Measurements from ENCODE around the gene APCDD1. TPM values are rescaled to one million over a fixed set of nuclear protein-coding genes. Genes with fewer than 3 reads are reported as not detected.

APCDD1 gene
- total RNA-seq, 2 experiments from 2014 or later: not detected

- no peak for ATAC-seq (ENCODE audit: poor library complexity)
- CTCF ChIA-PET: no interaction called here
These were observed 11.4 kb upstream of the APCDD1 start for GRCh38 chr18:10443001-10443400.

GRCh38 chr18:10444314-10445006, 10.0 kb upstream of the APCDD1 start:
- intact Hi-C loops (cut with DNase I, micrococcal nuclease): no loop called here
- no peak for ATAC-seq (ENCODE audit: poor library complexity)
- Mint-ChIP-seq H3K9me3 (no peaks in the 10 kb centered on the region), H3K27me3 (peaks cover 18% of the 10 kb centered on the region), H3K4me3 (no peak overlapping the region), H3K36me3 (ENCODE audit: low read depth) (no peaks in the 10 kb centered on the region), H3K4me1 (ENCODE audit: low read depth) (no peaks in the 10 kb centered on the region), H3K27ac (no peak overlapping the region)
- ChIA-PET POLR2A (no interaction called here), CTCF (no interaction called here)
- Histone ChIP-seq H3K27ac (ENCODE audit: low read depth in 1 of 2, low read length in 2 of 2) (no peak overlapping the region), H3K4me1 (ENCODE audit: insufficient read depth, low read length) (no peaks in the 10 kb centered on the region), H3K9me3 (ENCODE audit: control insufficient read depth in 1 of 2, insufficient read depth in 1 of 2, low read length in 2 of 2) (no peaks in the 10 kb centered on the region), H3K4me3 (ENCODE audit: low read length) (no peak overlapping the region), H3K36me3 (ENCODE audit: insufficient read depth, low read length) (no peaks in the 10 kb centered on the region), H3K27me3 (ENCODE audit: control insufficient read depth in 1 of 2, insufficient read depth in 2 of 2, low read length in 2 of 2) (peaks cover 0 to 9% of the 10 kb centered on the region in 2 experiments)
- DNase-seq: no peak
- TF ChIP-seq, protein P1, sequence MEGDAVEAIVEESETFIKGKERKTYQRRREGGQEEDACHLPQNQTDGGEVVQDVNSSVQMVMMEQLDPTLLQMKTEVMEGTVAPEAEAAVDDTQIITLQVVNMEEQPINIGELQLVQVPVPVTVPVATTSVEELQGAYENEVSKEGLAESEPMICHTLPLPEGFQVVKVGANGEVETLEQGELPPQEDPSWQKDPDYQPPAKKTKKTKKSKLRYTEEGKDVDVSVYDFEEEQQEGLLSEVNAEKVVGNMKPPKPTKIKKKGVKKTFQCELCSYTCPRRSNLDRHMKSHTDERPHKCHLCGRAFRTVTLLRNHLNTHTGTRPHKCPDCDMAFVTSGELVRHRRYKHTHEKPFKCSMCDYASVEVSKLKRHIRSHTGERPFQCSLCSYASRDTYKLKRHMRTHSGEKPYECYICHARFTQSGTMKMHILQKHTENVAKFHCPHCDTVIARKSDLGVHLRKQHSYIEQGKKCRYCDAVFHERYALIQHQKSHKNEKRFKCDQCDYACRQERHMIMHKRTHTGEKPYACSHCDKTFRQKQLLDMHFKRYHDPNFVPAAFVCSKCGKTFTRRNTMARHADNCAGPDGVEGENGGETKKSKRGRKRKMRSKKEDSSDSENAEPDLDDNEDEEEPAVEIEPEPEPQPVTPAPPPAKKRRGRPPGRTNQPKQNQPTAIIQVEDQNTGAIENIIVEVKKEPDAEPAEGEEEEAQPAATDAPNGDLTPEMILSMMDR (IDR thresholded peaks at IDR 0.05): no peak

More at GRCh38 chr18:10443001-10443400, 11.4 kb upstream of the APCDD1 start:
- intact Hi-C loops (cut with DNase I, micrococcal nuclease): no loop called here
- Mint-ChIP-seq H3K4me1 (ENCODE audit: low read depth) (no peaks in the 10 kb centered on the region), H3K27ac (no peak overlapping the region), H3K4me3 (no peak overlapping the region), H3K9me3 (no peaks in the 10 kb centered on the region), H3K36me3 (ENCODE audit: low read depth) (no peaks in the 10 kb centered on the region), H3K27me3 (peaks cover 18% of the 10 kb centered on the region)
- POLR2A ChIA-PET: no interaction called here
- Histone ChIP-seq H3K36me3 (ENCODE audit: insufficient read depth, low read length) (no peaks in the 10 kb centered on the region), H3K4me1 (ENCODE audit: insufficient read depth, low read length) (no peaks in the 10 kb centered on the region), H3K27me3 (ENCODE audit: control insufficient read depth in 1 of 2, insufficient read depth in 2 of 2, low read length in 2 of 2) (peaks cover 0 to 9% of the 10 kb centered on the region in 2 experiments), H3K4me3 (ENCODE audit: low read length) (no peak overlapping the region), H3K9me3 (ENCODE audit: control insufficient read depth in 1 of 2, insufficient read depth in 1 of 2, low read length in 2 of 2) (no peaks in the 10 kb centered on the region), H3K27ac (ENCODE audit: low read depth in 1 of 2, low read length in 2 of 2) (no peak overlapping the region)
- DNase-seq: no peak
- TF ChIP-seq, protein P1 (IDR thresholded peaks at IDR 0.05): no peak

- intact Hi-C loops (cut with DNase I, micrococcal nuclease): no loop called here
- Mint-ChIP-seq H3K27ac (no peak overlapping the region), H3K4me1 (ENCODE audit: low read depth) (no peaks in the 10 kb centered on the region), H3K9me3 (no peaks in the 10 kb centered on the region), H3K36me3 (ENCODE audit: low read depth) (no peaks in the 10 kb centered on the region), H3K27me3 (peaks cover 48% of the 10 kb centered on the region), H3K4me3 (no peak overlapping the region)
- Histone ChIP-seq H3K36me3 (ENCODE audit: insufficient read depth, low read length) (no peaks in the 10 kb centered on the region), H3K27ac (ENCODE audit: low read depth in 1 of 2, low read length in 2 of 2) (no peak overlapping the region), H3K9me3 (ENCODE audit: control insufficient read depth in 1 of 2, insufficient read depth in 1 of 2, low read length in 2 of 2) (peaks cover 0 to 9% of the 10 kb centered on the region in 2 experiments), H3K4me1 (ENCODE audit: insufficient read depth, low read length) (no peaks in the 10 kb centered on the region), H3K4me3 (ENCODE audit: low read length) (no peak overlapping the region), H3K27me3 (ENCODE audit: control insufficient read depth in 1 of 2, insufficient read depth in 2 of 2, low read length in 2 of 2) (peaks cover 15 to 20% of the 10 kb centered on the region in 2 experiments)
- ChIA-PET CTCF (no interaction called here), POLR2A (interaction anchor here (0.6 kb wide), 1 partner anchor 29 kb away, joined by 3 read pairs; no protein-coding TSS in a partner anchor)
- ATAC-seq (ENCODE audit: poor library complexity) (no peak), DNase-seq (no peak)
- TF ChIP-seq, protein P1 (IDR thresholded peaks at IDR 0.05): no peak
These were observed 5.0 kb upstream of the APCDD1 start for GRCh38 chr18:10449396-10449795.

All from CD4-positive, alpha-beta T cell (primary cell).